Mesenteric fat pad (tissue), 1 donor: ENCODE results near the gene DAGLA. TPM values are rescaled to one million over a fixed set of nuclear protein-coding genes. Genes with fewer than 3 reads are reported as not detected.
"Not testable (repeated sequence)": the region's sequence is repeated elsewhere in the genome, so short reads cannot be mapped to it uniquely, and the experiment has no call there.

Source experiments
- DNase-seq: peaks from one replicate; pipeline ENCODE4 v3.0.0-alpha.2; 2020; ENCODE audit warnings: low spot score
- long read RNA-seq: library from polyadenylated mRNA; unstranded; transcript quantifications from one replicate; pipeline ENCODE4 v2.0.0, GENCODE V29; 2020
- total RNA-seq: library from RNA; stranded (reverse); fragmentation: NEBNext Ultra II Directional; extraction: Animal tissue kit (Norgen Biotek cat#: 25700); gene quantifications from one replicate; pipeline ENCODE4 v1.2.1, GENCODE V29; 2021
- donor health status: DM: yes; HTN: yes; CAD: no.

DAGLA gene, protein sequence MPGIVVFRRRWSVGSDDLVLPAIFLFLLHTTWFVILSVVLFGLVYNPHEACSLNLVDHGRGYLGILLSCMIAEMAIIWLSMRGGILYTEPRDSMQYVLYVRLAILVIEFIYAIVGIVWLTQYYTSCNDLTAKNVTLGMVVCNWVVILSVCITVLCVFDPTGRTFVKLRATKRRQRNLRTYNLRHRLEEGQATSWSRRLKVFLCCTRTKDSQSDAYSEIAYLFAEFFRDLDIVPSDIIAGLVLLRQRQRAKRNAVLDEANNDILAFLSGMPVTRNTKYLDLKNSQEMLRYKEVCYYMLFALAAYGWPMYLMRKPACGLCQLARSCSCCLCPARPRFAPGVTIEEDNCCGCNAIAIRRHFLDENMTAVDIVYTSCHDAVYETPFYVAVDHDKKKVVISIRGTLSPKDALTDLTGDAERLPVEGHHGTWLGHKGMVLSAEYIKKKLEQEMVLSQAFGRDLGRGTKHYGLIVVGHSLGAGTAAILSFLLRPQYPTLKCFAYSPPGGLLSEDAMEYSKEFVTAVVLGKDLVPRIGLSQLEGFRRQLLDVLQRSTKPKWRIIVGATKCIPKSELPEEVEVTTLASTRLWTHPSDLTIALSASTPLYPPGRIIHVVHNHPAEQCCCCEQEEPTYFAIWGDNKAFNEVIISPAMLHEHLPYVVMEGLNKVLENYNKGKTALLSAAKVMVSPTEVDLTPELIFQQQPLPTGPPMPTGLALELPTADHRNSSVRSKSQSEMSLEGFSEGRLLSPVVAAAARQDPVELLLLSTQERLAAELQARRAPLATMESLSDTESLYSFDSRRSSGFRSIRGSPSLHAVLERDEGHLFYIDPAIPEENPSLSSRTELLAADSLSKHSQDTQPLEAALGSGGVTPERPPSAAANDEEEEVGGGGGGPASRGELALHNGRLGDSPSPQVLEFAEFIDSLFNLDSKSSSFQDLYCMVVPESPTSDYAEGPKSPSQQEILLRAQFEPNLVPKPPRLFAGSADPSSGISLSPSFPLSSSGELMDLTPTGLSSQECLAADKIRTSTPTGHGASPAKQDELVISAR
- 3.3 TPM for total RNA-seq
- long read RNA-seq, partial matches to known transcripts: 0 of 1 reads
- long read RNA-seq, other reads (novel, unspliced or antisense): 1 of 1 reads

DNA sequence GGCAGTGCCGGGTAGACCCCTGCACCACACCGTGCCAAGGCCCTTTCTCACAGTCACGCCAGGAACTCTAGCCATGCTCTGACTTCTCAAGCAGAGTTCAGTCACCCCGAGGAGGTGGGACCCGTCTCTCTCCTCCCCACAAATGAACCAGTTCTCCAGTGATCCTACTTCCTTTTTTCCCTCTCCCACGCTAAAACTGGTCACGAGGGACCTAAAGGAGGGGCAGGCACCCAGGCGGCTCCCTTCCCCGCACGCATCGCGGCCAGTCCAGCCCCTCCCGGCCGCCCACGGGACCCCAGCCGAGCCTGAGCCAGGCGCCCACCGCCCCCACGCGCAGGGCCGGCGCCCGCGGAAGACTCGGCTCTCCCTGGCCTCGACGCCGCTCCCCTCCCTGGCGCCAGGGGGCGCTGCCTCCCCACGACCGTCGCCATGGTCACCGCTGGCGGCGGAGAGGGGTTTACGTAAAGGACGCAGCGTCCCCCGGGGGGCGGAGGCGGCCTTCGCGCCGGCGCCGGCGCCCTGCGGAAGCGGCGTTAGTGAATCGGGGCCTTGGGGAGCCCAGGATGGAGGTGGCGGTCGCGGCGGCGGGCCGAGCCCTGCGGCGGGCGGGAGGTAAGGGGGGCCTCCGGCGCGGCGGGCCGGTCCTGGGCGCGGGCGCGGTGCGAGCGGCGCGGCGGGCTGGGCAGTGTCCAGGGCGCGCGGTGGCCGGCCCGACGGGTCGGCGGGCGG, at the start of gene DAGLA:
TSS of gene DAGLA (plus strand) at position 499 of the 729 bp plus-strand sequence. CDS start 39,765 bp downstream, outside the sequence.
- peak; percentile 95 for DNase-seq

DNA sequence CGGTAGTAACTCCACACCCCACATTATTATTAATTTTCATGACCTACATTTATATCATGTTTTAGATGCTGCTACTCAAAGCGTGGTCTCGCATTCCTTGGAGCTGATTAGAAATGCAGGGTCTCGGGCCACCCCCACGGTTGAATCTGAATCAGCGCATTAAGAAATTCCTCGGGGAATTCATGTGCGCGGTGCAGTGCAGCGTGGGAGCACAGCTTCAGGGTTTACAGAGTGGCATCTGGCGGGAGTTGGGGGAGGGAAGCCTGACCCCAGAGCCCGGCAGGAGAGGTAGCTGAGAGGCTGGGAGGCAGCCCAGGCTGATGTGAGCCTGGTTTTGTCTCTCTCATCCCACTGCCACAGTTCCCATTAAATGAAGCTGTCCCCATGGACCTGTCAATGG, 48.1 kb upstream of the DAGLA start:
- DNase-seq: no peak

DNA sequence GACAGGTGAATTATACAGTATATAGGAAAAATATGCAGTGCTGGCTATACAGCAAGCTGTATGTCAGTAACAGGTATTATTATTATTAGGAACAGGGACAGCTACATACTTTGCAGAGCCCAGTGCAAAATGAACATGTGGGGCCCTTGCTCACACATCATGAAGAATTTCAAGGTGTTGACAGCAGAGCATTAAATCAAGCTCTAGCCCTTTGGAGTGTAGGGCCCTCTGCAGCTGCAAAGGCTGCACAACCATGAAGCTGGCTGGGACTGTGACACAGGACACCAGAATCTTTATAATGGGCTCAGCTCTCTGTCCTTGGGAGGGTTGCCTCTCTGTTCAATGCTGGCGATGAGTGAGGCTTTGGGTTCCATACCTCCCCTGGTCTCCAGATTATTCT, 44.9 kb upstream of the DAGLA start:
- DNase-seq: no peak

DNA sequence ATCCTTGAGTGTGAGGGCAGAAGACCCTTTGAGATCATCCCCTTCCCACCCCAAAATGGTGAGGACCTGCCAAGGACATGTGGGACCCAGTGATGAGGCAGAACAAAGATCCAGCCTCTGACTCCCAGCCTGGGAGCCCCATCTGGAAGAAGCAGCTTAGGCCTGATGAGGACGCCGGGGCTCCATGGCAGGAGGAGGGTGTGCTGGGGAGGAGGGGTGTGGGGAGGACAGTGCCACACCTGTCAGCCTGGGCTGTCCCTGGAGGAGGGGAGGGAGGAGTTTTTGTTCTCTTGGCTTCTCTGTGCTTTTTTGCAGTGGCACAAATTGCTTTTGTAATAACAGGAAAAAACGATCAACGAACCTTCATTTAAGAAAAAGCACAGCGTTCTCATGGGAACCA, 44.4 kb upstream of the DAGLA start:
- no peak for DNase-seq

DNA sequence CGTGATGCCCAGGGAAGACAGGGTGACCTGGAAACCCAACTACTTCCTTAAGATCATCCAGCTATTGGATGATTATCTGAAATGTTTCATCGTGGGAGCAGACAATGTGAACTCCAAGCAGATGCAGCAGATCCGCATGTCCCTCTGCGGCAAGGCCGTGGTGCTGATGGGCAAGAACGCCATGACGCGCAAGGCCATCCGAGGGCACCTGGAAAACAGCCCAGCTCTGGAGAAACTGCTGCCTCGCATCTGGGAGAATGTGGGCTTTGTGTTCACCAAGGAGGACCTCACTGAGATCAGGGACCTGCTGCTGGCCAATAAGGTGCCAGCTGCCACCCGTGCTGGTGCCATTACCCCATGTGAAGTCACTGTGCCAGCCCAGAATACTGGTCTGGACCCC, 43.5 kb upstream of the DAGLA start:
- DNase-seq: no peak

DNA sequence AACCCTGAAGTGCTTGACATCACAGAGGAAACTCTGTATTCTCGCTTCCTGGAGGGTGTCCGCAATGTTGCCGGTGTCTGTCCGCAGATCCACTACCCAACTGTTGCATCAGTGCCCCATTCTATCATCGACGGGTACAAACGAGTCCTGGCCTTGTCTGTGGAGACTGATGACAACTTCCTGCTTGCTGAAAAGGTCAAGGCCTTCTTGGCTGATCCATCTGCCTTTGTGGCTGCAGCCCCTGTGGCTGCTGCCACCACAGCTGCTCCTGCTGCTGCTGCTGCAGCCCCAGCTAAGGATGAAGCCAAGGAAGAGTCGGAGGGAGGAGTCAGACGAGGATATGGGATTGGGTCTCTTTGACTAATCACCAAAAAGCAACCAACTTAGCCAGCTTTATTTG, 42.9 kb upstream of the DAGLA start:
- no peak for DNase-seq

DNA sequence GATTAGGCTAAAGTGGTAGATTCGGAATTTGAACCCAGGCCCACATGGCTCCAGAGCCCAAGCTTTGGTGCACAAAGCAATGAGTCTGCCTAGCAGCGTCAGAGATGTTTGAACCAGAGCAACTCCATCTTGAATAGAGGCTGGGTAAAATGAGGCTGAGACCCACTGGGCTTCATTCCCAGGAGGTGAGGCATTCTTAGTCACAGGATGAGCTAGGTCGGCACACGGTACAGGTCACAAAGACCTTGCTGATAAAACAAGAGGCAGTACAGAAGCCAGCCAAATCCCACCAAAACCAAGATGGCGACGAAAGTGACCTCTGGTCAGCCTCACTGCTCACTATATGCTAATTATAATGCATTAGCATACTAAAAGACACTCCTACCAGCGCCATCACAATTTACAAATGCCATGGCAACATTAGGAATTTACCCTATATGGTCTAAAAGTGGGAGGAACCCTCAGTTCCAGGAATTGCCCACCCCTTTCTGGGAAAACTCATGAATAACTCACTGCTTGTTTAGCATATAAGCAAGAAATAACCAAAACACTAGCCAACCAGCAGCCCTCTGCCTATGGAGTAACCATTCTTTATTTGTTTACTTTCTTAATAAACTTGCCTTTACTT, 40.3 kb upstream of the DAGLA start:
- no peak for DNase-seq

DNA sequence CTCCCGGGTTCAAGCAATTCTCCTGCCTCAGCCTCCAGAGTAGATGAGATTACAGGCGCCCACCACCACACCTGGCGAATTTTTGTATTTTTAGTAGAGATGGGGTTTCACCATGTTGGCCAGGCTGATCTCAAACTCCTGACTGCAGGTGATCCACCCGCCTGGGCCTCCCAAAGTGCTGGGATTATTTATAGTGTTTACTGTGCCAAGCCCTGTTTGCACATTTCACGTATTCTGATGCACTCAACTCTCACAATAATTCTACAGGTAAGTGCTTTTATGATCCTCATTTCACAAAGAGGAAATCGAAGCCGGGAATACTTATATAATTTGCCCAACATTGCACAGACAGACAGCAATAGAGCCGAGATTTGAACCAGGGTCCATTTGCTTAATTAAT, 38.0 kb upstream of the DAGLA start:
- DNase-seq: no peak

DNA sequence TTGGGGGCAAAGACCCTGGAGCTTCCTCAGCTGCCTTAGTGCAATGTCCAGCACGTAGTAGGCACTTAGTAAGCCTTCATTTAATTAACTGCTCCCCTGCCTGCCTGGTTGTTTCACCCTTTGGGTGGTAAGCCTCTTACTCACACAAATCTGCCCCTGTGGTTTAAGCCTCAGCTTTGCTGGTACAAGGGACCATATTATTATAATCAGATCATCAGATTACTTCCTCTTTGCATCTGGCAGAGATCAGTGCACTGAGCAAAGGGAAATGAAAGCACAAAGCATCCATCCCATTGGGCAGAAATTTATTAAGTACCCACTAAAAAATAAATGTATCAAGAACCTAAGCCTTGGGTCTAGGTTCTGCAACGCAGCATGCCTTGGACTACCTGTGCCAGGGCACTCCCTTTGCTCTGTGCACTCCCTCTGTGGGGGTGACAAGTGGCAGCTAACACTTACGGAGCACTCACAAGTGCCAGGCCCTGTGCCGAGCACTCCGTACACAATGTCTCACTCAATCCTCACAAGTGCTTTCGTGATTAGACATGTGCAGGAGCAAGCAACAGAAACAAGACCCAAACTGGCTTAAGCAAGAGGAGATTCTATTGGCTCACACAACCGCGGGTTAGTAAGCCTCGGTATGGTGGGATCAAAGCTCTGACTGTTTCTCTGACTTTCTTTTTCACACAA, 34.9 kb upstream of the DAGLA start:
- no peak for DNase-seq

DNA sequence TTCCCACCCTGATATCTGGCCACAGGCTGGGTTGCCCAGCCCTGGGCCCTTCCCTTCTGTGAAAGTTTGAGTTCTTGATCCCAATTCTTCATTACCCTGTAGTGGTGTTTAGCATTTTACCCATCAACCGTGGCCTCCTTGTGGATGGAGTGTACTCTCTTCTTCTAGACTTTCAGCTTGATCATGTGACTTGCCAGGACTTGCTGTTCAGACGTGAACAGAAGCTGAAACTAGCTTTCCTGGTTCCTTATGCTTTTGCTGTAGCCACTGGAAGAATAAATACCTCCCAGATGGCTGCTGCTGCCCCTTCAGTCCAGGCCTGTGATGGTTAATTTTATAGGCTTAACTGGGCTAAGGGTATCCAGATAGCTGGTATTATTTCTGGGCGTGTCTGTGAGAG, 32.7 kb upstream of the DAGLA start:
- DNase-seq: no peak

DNA sequence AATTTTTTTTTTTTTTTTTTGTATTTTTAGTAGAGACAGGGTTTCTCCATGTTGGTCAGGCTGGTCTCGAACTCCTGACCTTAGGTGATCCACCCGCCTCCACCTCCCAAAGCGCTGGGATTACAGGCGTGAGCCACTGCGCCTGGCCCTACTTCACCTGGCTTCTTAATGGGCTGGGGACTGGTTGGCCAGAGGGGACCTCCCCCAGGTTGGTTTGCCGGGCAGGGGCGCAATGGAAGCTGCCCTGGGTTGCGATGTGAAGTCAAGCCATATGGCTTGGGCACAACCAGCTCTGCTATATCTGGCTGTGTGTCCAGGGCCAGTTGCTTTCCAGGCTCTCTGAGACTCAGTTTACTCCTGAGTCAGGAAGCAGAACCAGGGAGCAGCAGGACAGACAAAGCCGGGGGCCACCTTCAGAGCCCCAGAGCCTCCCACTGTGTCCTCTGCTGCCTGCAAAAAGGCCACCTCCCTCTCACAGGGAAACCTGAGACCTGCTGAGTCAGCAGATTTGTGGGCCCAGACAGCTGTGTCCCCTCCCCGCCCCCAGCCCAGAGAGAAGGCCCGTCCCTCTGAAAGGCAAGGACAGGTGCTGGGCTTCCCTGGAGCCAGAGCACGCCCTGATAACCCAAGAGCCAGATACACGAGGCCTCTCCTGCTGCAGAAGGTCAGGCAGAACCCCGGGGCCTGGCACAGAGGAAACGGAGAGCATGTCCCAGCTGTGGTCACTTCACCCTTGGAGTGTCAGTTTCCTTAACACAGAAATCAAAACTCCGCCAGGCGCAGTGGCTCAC, 29.2 kb upstream of the DAGLA start:
- no peak for DNase-seq

DNA sequence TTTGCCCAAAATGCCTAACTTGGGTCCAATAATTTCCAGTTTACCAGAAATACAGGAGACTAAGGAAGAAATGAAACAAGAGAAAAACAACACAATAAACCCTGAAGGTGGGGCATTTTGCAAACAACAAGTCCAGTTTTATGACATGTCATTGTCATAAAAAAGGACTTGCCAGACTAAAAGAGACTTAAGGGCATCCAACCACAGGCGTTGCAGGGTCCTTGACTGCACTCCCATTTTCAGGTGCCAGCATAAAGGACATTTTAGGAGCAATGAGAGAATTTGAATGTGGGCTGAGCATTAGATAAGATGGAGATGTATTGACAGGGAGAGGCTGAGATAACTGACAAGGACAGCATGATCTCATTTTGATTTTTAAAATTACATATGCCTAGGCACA, 28.1 kb upstream of the DAGLA start:
- DNase-seq: no peak

DNA sequence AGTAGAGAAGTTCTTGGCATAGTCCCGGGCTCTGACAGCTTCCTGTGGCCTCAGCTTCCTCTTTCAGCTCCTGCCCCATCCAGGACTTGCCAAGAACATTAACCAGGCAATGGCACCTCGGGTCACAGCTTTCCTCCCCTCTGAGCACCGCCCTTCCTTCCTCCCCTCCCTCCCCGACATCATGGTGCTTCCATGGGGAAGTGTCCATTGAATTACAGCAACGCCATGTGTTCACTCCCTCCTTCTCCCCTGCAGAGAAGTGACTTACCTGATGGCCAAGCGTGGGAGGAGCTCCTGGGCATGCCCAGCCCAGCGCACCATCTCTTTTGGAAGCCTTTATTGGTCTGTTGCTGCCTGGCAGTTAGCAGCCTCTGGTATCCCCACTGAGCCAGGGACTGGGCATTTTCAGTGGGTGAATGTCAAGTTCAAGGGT, 25.8 kb upstream of the DAGLA start:
- DNase-seq: no peak

DNA sequence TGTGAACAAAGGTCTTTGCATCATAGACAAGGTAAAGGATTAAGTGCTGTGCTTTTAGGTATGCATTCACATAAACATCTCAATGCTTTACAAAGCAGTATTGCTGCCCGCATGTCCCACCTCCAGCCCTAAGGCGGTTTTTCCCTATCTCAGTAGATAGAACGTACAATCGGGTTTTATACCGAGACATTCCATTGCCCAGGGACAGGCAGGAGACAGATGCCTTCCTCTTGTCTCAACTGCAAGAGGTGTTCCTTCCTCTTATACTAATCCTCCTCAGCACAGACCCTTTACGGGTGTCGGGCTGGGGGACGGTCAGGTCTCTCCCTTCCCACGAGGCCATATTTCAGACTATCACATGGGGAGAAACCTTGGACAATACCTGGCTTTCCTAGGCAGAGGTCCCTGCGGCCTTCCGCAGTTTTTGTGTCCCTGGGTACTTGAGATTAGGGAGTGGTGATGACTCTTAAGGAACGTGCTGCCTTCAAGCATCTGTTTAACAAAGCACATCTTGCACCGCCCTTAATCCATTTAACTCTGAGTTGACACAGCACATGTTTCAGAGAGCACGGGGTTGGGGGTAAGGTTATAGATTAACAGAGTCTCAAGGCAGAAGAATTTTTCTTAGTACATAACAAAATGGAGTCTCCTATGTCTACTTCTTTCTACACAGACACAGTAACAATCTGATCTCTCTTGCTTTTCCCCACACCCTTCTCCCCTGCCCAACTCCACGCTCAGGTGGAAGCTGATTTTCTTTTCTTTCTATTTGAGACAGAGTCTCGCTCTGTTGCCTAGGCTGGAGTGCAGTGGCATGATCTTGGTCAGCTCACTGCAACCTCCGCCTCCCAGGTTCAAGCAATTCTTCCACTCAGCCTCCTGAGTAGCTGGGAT, 24.7 kb upstream of the DAGLA start:
- DNase-seq: not testable (repeated sequence)

DNA sequence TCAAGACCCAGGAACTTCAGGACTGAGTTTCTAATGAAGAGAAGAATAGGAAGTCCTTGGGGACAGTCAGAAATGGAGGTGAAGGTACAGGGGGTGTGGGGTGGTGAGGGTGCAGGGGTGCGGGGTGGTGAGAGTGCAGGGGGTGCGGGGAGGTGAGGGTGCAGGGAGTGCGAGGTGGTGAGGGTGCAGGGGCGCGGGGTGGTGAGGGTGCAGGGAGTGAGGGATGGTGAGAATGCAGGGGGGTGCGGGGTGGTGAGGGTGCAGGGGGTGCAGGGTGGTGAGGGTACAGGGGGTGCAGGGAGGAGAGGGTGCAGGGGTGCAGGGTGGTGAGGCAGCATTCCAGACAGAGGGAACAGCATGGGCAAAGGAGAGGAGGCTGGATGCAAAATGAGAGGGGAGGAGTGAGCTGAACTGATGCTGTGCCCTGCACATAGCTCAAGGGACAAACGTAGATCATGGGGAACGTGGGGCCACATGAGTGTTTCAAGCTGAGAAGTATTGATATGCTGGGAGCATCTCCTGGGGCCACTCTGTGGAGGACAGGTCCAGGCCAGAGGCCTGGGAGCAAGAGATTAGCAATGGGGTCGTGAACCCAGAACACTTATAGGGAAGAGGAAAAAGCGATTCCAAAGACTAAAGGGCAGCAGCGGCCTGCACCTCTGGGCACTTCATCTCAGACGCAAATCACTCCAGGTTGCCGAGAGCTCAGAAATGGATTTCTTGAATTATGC, 23.7 kb upstream of the DAGLA start:
- DNase-seq: no peak

DNA sequence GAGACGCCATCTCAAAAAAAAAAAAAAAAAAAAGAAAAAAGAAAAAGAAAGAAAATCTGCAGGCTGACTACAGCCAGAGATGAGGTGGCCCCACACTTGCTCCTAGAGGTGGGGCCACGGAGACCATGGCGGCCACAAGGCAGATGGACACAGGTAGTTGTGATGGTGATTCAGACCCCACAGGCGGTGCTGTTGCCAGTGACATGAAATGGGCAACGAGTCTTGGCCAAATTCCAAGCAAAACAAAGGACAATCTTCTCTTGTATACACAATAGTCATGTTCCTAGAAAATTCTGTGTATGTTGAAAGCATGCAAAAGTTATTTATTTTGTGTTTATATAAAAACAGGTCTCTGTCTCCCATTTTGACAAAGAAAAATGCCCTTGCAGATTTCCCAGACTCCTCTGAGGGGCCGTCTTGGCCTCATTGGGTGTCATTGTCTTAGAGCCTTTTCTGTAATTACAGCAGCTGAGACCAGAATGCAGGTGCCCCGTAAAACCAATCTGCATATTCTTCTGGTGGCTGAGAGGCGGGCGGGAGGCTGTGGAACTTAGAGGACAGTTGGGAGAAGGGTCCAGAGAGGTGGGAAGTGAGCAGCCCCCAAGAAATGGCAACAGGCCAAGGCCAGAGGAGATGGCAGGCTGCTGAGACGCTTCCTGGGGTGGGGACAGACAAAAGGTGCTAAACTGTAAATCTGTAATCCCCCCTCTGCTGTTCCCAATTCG, 22.5 kb upstream of the DAGLA start:
- no peak for DNase-seq
